Neuron (in vitro differentiated cells): Measurements from ENCODE around the gene ELAC1.
"Not testable (repeated sequence)": the region's sequence is repeated elsewhere in the genome, so short reads cannot be mapped to it uniquely, and the experiment has no call there.

ENCODE experiments used
- H2AFZ ChIP-seq: one replicate; pipeline ENCODE4 v1.6.1; 2013; ENCODE audit warnings: low read depth, mild to moderate bottlenecking, inconsistent platforms, low read length, moderate library complexity
- H3K27me3 ChIP-seq: one replicate; pipeline ENCODE4 v1.6.1; 2013; ENCODE audit warnings: low read length; ENCODE audit not compliant: insufficient read depth
- H3K36me3 ChIP-seq: one replicate; pipeline ENCODE4 v1.6.1; 2013; ENCODE audit warnings: low read length; ENCODE audit not compliant: insufficient read depth
- H3K4me1 ChIP-seq: one replicate; pipeline ENCODE4 v1.6.1; 2013; ENCODE audit warnings: low read length; ENCODE audit not compliant: insufficient read depth
- H3K4me3 ChIP-seq: 2 replicates; pipeline ENCODE4 v1.5.1; 2013; ENCODE audit warnings: mild to moderate bottlenecking, low read length, moderate library complexity
- H3K9me3 ChIP-seq: one replicate; pipeline ENCODE4 v1.6.1; 2013; ENCODE audit warnings: low read length

The ELAC1 gene

DNA sequence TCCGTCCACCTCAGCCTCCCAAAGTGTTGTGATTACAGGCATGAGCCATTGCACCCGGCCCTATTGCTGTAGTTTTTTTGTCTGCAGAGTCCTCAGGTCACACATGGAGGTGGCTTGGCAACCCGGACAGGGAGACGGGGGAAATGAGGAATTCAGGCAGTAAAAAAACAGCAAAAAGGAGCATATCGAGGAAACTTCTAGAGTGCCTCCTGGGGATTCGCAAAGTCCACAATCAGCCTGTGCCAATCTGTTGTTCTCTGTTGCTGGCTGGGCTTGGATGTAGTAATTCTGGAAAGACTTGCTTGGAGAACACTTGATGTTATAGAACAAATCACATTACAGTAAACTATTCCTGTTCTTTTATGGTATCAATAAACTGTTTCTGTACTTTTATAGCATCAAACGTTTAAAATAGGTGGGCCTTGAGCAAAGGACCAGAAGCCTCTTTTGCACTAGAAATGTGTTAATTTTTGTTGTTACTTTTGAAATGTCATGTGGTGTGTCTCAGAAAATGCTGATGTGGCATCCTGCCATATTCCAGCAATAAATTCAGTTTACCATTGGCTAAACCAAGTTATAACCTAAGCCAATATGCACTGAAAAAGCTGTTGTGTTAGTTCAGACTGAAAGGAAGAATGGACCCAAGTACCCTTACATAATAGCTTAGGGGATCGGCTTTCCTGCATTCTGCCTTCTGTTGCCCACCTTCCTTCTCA, 14.4 kb downstream of the ELAC1 start:
- H3K4me3 ChIP-seq = no peak overlapping the region
- H3K4me1 ChIP-seq = no peaks in the 10 kb centered on the region
- H2AFZ ChIP-seq = no peak overlapping the region
- H3K36me3 ChIP-seq = peaks cover 50% of the 10 kb centered on the region
- no peaks in the 10 kb centered on the region for H3K27me3 ChIP-seq
- peaks cover 20% of the 10 kb centered on the region for H3K9me3 ChIP-seq

DNA sequence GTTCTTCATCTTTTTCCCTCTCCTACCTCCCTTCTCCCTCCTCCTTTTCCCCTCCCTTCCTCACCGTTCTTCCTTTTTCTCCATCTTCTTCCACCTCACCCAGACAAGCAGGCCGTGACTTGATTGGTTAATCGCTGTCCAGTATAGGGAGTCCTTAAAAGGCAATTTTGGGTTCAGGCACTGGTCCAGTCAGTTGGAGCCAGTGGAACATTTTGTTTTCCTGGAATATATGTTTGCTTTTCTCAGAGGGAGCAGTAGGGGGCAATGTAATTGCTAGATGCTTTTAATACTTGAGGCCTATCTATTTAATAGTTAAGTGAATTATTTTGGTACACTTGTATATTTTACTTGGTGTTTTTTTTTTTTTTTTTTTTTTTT, 15.0 kb downstream of the ELAC1 start:
- H2AFZ ChIP-seq = no peak overlapping the region
- peaks cover 48% of the 10 kb centered on the region for H3K36me3 ChIP-seq
- peaks cover 15% of the 10 kb centered on the region for H3K9me3 ChIP-seq
- H3K4me1 ChIP-seq = no peaks in the 10 kb centered on the region
- no peaks in the 10 kb centered on the region for H3K27me3 ChIP-seq
- no peak overlapping the region for H3K4me3 ChIP-seq

DNA sequence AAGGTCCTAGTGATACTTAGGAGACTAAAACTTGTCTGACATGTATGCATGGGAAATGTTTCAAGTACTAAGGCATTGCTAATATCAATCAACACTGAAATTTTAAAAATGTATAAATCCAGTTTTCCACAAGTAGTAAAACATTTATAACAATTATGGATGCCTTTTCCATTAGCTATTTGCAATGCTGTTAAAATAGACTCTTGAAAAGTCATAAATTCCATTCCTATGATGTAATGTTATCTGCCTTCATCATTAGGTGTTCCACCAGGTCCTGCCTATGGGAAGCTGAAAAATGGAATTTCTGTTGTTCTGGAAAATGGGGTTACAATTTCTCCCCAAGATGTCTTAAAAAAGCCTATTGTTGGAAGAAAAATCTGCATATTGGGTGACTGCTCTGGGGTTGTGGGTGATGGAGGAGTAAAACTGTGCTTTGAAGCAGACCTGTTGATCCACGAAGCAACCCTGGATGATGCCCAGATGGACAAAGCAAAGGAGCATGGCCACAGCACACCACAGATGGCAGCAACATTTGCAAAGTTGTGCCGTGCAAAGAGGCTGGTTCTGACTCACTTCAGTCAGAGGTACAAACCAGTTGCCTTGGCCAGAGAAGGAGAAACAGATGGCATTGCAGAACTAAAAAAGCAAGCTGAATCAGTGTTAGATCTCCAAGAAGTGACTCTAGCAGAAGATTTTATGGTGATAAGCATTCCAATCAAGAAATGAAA, 18.7 kb downstream of the ELAC1 start:
- peaks cover 30% of the 10 kb centered on the region for H3K36me3 ChIP-seq

DNA sequence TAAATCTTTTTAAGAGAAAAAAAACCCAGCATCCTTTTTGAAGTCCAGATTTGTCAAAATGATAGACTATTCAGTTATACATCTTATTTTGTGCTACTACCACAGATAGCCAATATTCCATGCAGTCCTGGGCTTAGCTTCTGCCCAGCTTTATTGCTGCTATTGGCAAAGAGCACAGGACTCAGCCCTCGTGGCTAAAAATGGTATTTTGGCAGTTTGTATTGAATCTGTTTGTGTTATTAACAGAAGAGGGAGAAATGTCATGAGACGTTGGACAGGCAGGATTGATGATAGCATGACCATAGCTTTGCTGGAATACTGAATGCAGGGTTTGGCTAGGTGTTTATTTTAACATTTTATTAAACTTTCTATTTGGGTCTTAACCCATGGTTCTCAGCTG, 19.4 kb downstream of the ELAC1 start:
- H3K4me3 ChIP-seq = no peak overlapping the region
- H3K9me3 ChIP-seq = peaks cover 3% of the 10 kb centered on the region
- H2AFZ ChIP-seq = no peak overlapping the region
- H3K4me1 ChIP-seq = peaks cover 10% of the 10 kb centered on the region
- H3K36me3 ChIP-seq = peaks cover 29% of the 10 kb centered on the region
- no peaks in the 10 kb centered on the region for H3K27me3 ChIP-seq

More for the DNA sequence above, 18.7 kb downstream of the ELAC1 start:
- no peaks in the 10 kb centered on the region for H3K27me3 ChIP-seq
- H3K4me3 ChIP-seq = no peak overlapping the region
- no peak overlapping the region for H2AFZ ChIP-seq
- peaks cover 3% of the 10 kb centered on the region for H3K9me3 ChIP-seq
- H3K4me1 ChIP-seq = peaks cover 2% of the 10 kb centered on the region

DNA sequence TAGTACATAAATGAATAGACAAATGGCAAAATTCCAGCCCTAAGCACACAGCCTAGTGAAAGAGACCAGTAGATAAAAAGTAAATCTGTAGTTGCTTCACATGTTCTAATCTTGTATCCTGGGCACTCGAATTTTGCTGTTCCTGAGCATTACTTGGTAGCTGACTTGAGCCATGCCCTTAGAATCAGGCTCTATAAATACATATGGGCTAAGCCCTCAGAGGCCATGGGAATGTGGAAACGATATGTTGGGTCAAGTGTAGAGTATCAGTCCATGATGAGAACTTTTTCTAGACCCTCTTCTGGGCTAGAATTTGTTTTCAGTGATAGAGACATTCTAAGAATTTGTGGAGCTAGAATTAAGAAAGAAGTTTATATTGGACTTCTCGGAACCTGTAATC, 21.9 kb downstream of the ELAC1 start:
- Histone ChIP-seq H3K36me3 (peaks cover 23% of the 10 kb centered on the region), H3K27me3 (no peaks in the 10 kb centered on the region), H3K4me3 (no peak overlapping the region), H3K4me1 (peaks cover 14% of the 10 kb centered on the region), H3K9me3 (no peaks in the 10 kb centered on the region), H2AFZ (no peak overlapping the region)

DNA sequence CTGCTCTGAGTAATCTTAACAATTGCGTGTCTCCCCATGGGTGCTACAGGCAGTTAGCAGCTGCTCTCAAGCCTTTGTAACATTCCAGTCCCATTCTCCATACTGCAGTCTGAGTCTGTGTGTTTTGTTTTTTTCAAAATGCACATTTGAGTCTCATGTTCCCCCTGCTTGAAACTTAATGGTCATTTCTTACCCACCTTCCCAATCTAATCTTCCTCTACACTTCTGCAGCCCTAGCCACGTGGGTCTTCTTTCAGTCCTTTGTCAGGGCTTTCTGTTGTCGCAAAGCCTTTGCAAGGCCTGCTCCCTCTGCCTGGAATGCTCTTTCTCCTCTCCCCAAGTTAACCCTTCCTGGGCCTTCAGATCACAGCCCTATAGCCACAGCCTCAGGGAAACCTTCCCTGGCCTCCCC, 24.5 kb downstream of the ELAC1 start:
- Histone ChIP-seq H3K4me1 (peaks cover 14% of the 10 kb centered on the region), H3K9me3 (peaks cover 2% of the 10 kb centered on the region), H3K36me3 (peaks cover 5% of the 10 kb centered on the region), H3K4me3 (peak overlapping the region; percentile 10), H3K27me3 (no peaks in the 10 kb centered on the region), H2AFZ (peak overlapping the region; percentile 71)

DNA sequence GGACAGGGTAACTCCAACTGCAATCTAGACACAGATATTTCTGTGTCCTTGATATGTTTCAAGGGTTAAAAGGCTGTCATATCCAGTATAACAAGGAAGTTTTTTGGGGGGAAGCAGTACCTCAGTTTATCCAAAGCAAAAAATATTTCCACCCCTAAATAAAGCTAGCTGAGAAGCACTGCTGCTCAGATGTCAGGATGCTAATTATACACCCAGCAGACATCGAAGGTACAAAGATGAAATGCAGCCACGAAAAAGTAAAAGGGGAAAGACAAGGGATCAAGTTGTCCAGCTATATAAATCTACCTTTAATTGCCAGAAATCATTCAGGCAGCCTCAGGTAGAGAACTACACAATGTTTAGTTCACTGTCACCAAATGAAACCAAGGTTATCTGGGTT, 26.2 kb downstream of the ELAC1 start:
- no peaks in the 10 kb centered on the region for H3K27me3 ChIP-seq
- no peak overlapping the region for H3K4me3 ChIP-seq
- H3K9me3 ChIP-seq = peaks cover 2% of the 10 kb centered on the region
- H2AFZ ChIP-seq = no peak overlapping the region
- H3K36me3 ChIP-seq = no peaks in the 10 kb centered on the region
- peaks cover 14% of the 10 kb centered on the region for H3K4me1 ChIP-seq

DNA sequence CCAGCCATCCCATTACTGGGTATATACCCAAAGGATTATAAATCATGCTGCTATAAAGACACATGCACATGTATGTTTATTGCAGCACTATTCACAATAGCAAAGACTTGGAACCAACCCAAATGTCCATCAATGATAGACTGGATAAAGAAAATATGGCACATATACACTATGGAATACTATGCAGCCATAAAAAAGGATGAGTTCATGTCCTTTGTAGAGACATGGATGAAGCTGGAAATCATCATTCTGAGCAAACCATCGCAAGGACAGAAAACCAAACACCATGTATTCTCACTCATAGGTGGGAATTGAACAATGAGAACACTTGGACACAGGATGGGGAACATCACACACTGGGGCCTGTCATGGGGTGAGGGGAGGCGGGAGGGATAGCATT, 35.3 kb downstream of the ELAC1 start:
- not testable (repeated sequence) for H3K4me3 ChIP-seq

DNA sequence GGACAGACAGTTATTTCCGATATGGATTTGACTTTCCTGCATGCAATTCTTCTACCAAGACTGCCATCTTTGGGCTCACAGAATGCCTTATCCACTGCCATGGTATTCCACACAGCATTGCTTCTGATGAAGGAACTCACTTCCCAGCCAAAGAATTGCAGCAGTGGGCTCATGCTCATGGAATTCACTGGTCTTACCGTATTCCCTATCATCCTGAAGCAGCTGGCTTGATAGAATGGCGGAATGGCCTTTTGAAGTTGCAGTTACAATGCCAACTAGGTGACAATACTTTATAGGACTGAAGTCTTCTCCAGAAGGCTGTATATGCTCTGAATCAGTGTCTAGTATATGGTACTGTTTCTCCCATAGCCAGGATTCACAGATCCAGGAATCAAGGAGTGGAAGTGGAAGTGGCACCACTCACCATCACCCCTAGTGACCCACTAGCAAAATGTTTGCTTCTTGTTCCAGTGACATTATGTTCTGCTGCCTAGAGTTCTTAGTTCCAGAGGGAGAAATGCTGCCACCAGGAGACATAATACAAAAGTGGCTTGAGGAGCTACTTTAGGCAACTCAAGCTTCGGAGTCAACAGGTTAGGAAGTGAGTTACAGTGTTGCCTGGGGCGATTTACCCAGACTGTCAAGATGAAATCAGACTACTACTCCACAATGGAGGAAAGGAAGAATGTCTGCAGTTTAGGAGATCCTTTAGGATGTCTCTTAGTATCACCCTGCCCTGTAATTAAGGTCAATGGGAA, 38.4 kb downstream of the ELAC1 start:
- Histone ChIP-seq H2AFZ (no peak overlapping the region), H3K36me3 (no peaks in the 10 kb centered on the region), H3K4me1 (no peaks in the 10 kb centered on the region), H3K27me3 (no peaks in the 10 kb centered on the region), H3K9me3 (peaks cover 4% of the 10 kb centered on the region), H3K4me3 (no peak overlapping the region)

More for the DNA sequence above, 35.3 kb downstream of the ELAC1 start:
- H2AFZ ChIP-seq, H3K27me3 ChIP-seq, H3K9me3 ChIP-seq, H3K4me1 ChIP-seq, H3K36me3 ChIP-seq: not testable (repeated sequence)

DNA sequence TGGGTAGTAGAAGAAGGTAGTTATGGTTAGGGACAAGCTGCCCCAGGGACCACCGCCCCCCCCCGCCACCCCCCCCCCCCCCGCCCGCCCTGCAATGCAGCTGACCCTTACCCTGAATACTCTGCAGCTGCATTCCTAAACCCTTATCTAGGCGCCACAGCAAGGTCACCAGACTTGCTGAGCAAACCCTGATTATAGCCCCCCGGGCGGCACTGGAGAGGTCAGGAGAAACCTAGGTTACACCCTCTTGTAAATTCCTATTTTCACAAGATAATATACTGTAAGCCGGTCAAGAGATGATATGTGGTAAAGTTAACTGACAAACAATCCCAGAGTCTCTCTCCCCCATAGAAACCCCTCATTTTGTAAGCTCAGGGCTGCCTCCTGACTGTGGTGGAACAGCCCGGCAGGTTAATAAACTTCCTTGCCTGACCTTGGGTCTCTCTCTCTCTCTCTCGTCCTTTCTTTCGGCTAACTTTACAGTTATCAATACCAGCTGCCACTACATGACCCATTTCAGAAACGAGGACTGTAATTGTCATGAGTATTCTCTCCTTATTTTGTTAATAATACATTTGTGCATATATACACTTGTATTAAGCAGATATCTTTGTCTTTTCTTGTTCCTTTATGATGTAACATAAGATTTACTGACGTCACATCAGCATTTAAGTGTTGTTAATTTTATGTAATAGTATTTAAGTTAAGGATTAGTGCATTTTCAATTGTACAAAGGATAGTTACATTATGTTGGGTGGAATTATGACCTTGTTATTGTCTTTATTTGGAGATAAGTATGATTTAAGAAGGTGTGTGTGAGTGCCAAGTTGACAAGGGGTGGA, 39.3 kb downstream of the ELAC1 start:
- Histone ChIP-seq H3K4me3 (no peak overlapping the region), H3K27me3 (no peaks in the 10 kb centered on the region), H3K9me3 (peaks cover 4% of the 10 kb centered on the region), H2AFZ (no peak overlapping the region), H3K36me3 (no peaks in the 10 kb centered on the region), H3K4me1 (no peaks in the 10 kb centered on the region)

DNA sequence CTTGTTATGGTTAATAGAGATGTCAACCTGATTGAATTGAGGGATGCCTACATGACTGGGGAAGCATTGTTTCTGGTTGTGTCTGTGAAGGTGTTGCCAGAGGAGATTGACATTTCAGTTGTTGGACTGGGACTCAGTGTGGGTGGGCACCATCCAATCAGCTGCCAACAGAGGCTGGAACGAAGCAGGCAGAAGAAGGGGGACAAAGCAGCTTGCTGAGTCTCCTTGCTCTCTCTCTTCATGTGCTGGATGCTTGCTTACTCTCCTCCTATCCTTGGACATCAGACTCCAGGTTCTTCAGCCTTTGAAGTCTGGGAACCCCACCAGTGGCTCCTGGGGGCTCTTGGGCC, 39.9 kb downstream of the ELAC1 start:
- no peaks in the 10 kb centered on the region for H3K36me3 ChIP-seq
- no peak overlapping the region for H3K4me3 ChIP-seq
- H3K27me3 ChIP-seq = no peaks in the 10 kb centered on the region
- no peak overlapping the region for H2AFZ ChIP-seq
- H3K9me3 ChIP-seq = peaks cover 6% of the 10 kb centered on the region
- H3K4me1 ChIP-seq = no peaks in the 10 kb centered on the region

DNA sequence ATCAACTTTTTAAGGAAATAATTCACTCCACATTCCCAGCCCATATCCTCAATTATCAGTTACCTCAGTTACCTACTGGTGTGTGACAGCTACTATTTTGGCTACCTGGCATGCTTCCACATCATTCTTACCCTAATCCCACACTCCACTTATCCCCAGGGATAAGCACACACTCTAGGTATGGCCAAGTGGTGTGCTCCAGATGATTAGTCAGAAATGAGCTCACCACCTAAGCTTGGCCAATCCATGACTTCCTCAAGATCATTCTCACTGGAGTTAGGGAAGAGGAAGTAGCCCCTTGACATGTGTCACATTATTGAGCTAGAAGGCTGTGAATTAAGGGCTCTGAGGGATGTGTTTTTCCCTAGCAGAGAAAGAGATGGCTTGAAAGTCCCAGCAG, 41.2 kb downstream of the ELAC1 start:
- H3K4me1 ChIP-seq = no peaks in the 10 kb centered on the region

More for the DNA sequence above, 41.2 kb downstream of the ELAC1 start:
- no peak overlapping the region for H3K4me3 ChIP-seq
- H2AFZ ChIP-seq = no peak overlapping the region
- no peaks in the 10 kb centered on the region for H3K36me3 ChIP-seq
- peaks cover 2% of the 10 kb centered on the region for H3K9me3 ChIP-seq
- no peaks in the 10 kb centered on the region for H3K27me3 ChIP-seq
